ENCODE measurements around the gene INSC.
A peak's percentile ranks its signal among the peaks of the same experiment; 100 is the strongest.

Gene INSC

DNA sequence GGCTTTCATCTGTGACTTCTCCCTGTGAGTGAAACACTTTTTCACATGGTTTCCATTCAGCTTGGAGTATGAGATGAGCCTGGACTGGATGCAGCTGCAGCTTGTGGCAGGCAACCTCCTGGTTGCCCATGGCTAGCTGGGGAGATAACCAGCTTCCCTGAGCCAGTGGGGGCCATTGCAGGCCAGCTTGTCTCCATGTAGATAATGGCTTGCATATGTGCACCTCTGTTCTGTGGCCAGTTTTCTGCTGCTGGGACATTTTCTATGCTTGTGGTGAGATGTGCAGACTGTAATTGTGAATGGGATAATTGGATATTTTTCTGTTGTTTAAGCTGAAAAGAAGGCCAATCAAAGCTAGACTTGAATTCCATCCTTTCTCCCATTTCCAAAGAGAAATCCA is 38.5 kb downstream of the INSC start:
- in situ Hi-C loops (cut with HindIII; ENCODE audit: low sequenced_read_pairs): no loop called here
- DNase-seq (ENCODE audit: low read depth): no peak
- H3K4me3 ChIP-seq (ENCODE audit: low read depth, low read length): no peak overlapping the region
- TF ChIP-seq, protein P1, sequence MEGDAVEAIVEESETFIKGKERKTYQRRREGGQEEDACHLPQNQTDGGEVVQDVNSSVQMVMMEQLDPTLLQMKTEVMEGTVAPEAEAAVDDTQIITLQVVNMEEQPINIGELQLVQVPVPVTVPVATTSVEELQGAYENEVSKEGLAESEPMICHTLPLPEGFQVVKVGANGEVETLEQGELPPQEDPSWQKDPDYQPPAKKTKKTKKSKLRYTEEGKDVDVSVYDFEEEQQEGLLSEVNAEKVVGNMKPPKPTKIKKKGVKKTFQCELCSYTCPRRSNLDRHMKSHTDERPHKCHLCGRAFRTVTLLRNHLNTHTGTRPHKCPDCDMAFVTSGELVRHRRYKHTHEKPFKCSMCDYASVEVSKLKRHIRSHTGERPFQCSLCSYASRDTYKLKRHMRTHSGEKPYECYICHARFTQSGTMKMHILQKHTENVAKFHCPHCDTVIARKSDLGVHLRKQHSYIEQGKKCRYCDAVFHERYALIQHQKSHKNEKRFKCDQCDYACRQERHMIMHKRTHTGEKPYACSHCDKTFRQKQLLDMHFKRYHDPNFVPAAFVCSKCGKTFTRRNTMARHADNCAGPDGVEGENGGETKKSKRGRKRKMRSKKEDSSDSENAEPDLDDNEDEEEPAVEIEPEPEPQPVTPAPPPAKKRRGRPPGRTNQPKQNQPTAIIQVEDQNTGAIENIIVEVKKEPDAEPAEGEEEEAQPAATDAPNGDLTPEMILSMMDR (IDR thresholded peaks at IDR 0.05; ENCODE audit: low read depth, low read length, missing control alignments): no peak

DNA sequence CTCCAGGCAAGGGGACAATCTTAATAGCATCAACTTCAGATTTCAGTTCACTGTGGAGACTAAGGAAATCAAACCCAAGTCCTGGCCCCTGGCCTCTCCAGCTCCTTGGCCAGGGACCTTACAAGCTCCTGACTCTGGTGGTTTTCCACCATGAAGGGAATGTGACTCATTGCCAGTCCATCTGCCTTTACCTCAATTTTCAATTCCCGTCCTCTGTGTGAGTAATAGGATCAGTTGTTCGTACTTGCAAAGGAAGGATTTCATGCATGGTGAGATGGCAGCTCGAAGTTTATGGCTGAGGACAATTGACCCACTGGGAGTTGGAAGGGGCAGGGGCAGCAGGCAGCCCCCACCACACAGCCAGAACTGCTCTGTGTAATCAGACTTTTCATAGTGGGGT is 42.5 kb downstream of the INSC start:
- H3K4me3 ChIP-seq (ENCODE audit: low read depth, low read length): no peak overlapping the region
- in situ Hi-C loops (cut with HindIII; ENCODE audit: low sequenced_read_pairs): no loop called here
- TF ChIP-seq, protein P1 (IDR thresholded peaks at IDR 0.05; ENCODE audit: low read depth, low read length, missing control alignments): no peak
- peak; percentile 68 for DNase-seq (ENCODE audit: low read depth)

DNA sequence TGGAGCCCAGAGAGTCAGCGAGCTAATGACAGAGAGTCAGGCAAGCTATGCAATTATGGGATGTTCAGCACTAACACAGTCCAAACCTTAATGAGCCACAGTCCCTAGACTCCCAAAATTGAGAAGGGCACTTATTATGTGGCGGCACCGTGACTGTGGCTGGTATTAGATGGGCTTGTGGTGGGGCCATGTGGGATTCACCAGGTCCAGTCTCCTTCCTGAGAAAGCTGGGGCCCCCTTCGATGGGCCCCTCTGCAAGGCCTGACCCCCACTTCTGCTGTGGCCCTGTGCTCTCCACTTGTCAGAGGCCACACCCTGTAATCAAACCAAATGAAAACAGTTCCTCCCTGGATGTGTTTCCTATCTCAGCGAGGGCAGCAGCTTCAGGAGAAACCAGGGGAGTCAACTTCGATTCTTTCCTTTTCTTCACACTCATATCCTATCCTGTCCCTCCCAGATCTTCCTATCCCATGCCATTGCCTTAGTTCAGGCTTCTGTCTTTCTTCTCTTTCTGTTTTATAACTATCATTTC is 42.9 kb downstream of the INSC start:
- DNase-seq (ENCODE audit: low read depth): no peak
- TF ChIP-seq, protein P1 (IDR thresholded peaks at IDR 0.05; ENCODE audit: low read depth, low read length, missing control alignments): no peak
- in situ Hi-C loops (cut with HindIII; ENCODE audit: low sequenced_read_pairs): no loop called here
- H3K4me3 ChIP-seq (ENCODE audit: low read depth, low read length): no peak overlapping the region

DNA sequence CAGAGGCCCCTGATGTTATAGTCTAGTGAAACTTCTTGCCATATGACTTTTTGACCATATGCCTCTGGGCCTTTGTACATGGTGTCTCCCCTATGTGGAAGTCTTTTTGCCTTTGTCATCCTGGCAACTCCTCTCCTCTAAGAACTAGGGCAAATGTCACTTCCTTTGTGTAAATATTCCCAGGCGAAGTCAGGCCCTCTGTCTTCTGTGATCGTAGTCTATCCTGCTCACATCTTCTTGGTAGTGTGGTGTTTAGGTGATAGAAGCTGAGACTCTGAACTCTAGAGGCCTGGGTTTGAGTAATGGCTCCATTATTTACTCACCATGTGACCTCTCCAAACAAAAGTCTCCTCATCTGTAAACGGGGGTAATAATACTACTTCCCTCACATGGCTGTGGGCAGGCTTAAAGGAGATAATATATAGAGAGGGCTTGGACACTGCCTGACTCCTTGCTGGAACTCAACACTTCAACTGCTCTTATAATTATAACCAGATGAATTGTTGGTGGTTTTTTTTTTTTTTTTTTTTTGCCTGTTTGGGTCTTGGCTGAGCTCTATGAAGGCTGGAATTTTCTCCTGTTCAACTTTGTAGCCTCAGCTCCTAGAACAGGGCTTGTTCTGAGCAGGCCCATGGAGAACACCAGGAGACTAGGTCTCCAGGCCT is 43.8 kb downstream of the INSC start:
- in situ Hi-C loops (cut with HindIII; ENCODE audit: low sequenced_read_pairs): no loop called here
- DNase-seq (ENCODE audit: low read depth): no peak
- no peak overlapping the region for H3K4me3 ChIP-seq (ENCODE audit: low read depth, low read length)
- TF ChIP-seq, protein P1 (IDR thresholded peaks at IDR 0.05; ENCODE audit: low read depth, low read length, missing control alignments): no peak

DNA sequence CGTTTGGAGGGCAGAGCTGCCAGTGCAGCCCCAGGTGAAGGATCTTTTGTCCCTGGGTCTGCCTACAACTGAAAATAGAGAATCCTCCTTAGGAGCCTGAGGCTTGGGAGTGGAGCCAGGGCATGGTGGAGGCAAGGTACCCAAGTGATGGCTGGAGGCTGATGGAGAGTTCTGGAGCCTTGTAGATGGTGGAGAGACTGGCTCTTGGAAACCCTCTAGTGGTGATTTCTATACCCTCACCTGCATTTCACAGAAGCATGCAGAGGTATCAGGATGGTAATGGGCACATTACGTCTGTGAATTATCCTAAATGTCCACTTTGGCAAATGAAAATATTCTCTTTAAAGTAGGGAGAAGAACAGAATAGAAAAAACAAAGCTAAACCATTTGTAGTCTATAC is 44.4 kb downstream of the INSC start:
- H3K4me3 ChIP-seq (ENCODE audit: low read depth, low read length): no peak overlapping the region
- in situ Hi-C loops (cut with HindIII; ENCODE audit: low sequenced_read_pairs): no loop called here
- no peak for DNase-seq (ENCODE audit: low read depth)
- TF ChIP-seq, protein P1 (IDR thresholded peaks at IDR 0.05; ENCODE audit: low read depth, low read length, missing control alignments): peak; percentile 68

DNA sequence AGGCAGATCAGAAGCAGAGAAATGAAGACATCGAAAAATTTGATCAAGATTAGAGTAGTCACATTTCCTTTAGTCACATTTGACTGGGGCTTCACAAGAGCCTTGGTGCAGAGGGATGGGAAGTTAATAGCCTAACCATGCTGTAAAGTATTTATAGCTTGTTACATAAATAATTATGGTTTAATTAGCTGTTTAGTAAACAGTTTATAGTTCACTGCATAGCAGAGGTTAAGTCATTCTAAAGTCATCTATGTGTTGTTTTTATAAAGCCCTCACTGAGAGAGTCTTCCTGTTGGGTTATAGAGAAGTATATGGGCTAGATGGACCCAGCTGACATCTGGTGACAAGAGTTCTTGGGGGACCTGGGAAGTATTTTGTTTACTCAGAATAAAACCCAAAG is 47.1 kb downstream of the INSC start:
- no peak for DNase-seq (ENCODE audit: low read depth)
- TF ChIP-seq, protein P1 (IDR thresholded peaks at IDR 0.05; ENCODE audit: low read depth, low read length, missing control alignments): no peak
- in situ Hi-C loops (cut with HindIII; ENCODE audit: low sequenced_read_pairs): no loop called here

More for the DNA sequence above, 47.1 kb downstream of the INSC start:
- no peak overlapping the region for H3K4me3 ChIP-seq (ENCODE audit: low read depth, low read length)

All from astrocyte of the cerebellum (primary cell).